GM12875 (cell line): ENCODE measurements around the gene PITX1.
"Not testable (repeated sequence)": the region's sequence is repeated elsewhere in the genome, so short reads cannot be mapped to it uniquely, and the experiment has no call there.

Experiments used
- H3K4me3 ChIP-seq: one replicate; pipeline ENCODE4 v1.5.1; 2011; ENCODE audit warnings: low read depth, low read length, control low read depth
- CTCF ChIP-seq: IDR thresholded peaks from 2 replicates; pipeline ENCODE4 v1.5.1; 2011; ENCODE audit warnings: low read depth, mild to moderate bottlenecking, control low read depth, inconsistent platforms, low read length, moderate library complexity, borderline replicate concordance; ENCODE audit not compliant: insufficient read depth

Gene PITX1

GRCh38 chr5:135008981-135009735, 24.9 kb downstream of the PITX1 start:
- no peak for TF ChIP-seq CTCF
- no peak overlapping the region for H3K4me3 ChIP-seq

GRCh38 chr5:135008556-135008955, 25.5 kb downstream of the PITX1 start:
- H3K4me3 ChIP-seq = no peak overlapping the region
- TF ChIP-seq CTCF = no peak

DNA sequence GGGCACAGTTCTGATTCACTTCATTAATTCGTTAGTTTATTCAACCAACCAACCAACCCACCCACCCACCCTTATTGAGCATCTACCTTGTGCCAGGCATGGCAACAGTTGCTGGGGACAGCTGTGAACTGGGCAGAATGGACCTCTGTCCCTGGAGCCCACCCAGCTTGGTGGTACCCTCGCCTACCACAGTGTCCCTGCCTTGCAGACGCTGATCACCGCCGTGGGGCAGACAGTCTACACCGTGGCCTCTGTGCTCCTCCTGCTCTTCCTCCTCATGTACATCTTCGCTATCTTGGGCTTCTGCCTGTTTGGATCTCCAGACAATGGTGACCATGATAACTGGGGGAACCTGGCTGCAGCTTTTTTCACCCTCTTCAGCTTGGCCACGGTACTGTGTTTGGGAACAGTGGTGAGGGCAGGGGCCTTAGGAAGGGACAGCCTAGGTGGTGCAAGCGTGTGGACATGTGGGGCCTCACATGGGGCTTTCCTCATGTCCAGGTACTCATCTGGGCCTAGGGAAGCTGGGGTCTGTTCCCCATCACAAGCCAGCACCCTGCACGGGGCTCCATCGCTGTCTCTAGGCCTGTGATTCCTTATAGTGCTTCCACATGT, 26.2 kb downstream of the PITX1 start:
- TF ChIP-seq CTCF = no peak
- H3K4me3 ChIP-seq = no peak overlapping the region

GRCh38 chr5:135007305-135007704, 26.7 kb downstream of the PITX1 start:
- H3K4me3 ChIP-seq = no peak overlapping the region
- no peak for TF ChIP-seq CTCF

- H3K4me3 ChIP-seq = no peak overlapping the region
- TF ChIP-seq CTCF = no peak
These were observed 29.0 kb downstream of the PITX1 start for GRCh38 chr5:135005076-135005475.

DNA sequence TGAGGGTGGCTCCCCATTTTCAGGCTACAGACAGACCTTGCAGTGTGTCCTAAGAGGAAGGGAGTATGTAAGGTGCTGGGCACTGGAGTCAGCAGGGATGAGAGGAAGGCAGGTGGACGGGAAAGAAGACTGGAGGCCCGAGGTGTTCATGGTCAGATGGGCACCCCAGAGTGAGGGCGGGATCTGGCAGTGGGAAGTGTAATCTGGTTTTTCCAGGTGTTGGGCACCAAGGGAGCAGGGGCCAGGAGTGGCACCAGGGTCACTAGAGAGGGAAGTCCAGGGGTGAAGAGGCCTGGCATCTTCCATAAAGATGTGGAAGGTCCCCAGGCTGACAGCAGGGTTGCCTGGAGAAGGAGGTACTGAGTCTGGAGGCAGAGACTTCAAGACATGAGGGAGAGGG, 29.7 kb downstream of the PITX1 start:
- H3K4me3 ChIP-seq = no peak overlapping the region
- TF ChIP-seq CTCF = no peak

DNA sequence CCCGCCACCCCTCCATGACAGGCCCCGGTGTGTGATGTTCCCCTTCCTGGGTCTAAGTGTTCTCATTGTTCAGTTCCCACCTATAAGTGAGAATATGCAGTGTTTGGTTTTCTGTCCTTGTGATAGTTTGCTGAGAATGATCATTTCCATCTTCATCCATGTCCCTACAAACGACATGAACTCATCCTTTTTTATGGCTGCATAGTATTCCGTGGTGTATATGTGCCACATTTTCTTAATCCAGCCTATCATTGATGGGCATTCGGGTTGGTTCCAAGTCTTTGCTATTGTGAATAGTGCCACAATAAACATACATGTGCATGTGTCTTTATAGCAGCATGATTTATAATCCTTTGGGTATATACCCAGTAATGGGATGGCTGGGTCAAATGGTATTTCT, 36.0 kb downstream of the PITX1 start:
- H3K4me3 ChIP-seq = not testable (repeated sequence)
